SK-N-SH (cell line): ENCODE data around the gene RHBDL2. TPM values are rescaled to one million over a fixed set of nuclear protein-coding genes. Genes with fewer than 3 reads are reported as not detected.
A peak's percentile ranks its signal among the peaks of the same experiment; 100 is the strongest.

Source experiments
- CTCF ChIA-PET: fragments of 300-600, 350-600 bp; formaldehyde crosslinking; extraction: SDS; loops from one replicate; lab custom pipeline; 2021; lab: Yijun Ruan, JAX
- POLR2A ChIA-PET: fragments of 350-600 bp; sonication (Branson Sonifier 250); formaldehyde crosslinking; extraction: SDS; loops from one replicate; lab custom pipeline; 2020; ENCODE audit warnings: antibody characterized with exemption, inconsistent platforms; lab: Yijun Ruan, JAX
- DNase-seq: peaks from one replicate; pipeline ENCODE4 v3.0.0; 2012
- H2AFZ ChIP-seq: fragments of 200-600 bp; sonication (generic); 2 replicates; pipeline ENCODE4 v1.8.1; 2016; ENCODE audit warnings: antibody characterized with exemption, mild to moderate bottlenecking, low read depth
- H3F3A ChIP-seq: fragments of 200-600 bp; sonication (generic); replicated peaks from 2 replicates; pipeline ENCODE3; 2016; ENCODE audit warnings: antibody characterized with exemption, mild to moderate bottlenecking; ENCODE audit not compliant: insufficient read depth
- H3K27ac ChIP-seq, 2 experiments: fragments of 200-500 bp in 1 of 2; fragments of 200-600 bp in 1 of 2; sonication (Bioruptor generic) in 1 of 2; sonication (generic), shearing (Covaris generic) in 1 of 2; 2 replicates each; pipeline versions ENCODE4 v1.5.1 to v1.6.1; 2014 to 2016; ENCODE audit warnings: low read depth in 2 of 2, inconsistent platforms in 1 of 2, low read length in 1 of 2, mild to moderate bottlenecking in 1 of 2, mixed read lengths in 1 of 2
- H3K27me3 ChIP-seq: fragments of 200-600 bp; sonication (generic), shearing (Covaris generic); 2 replicates; pipeline ENCODE4 v1.6.1; 2016; ENCODE audit warnings: mixed run types; ENCODE audit not compliant: insufficient read depth
- H3K36me3 ChIP-seq, 2 experiments: fragments of 200-500 bp in 1 of 2; fragments of 200-600 bp in 1 of 2; sonication (Bioruptor generic) in 1 of 2; sonication (generic) in 1 of 2; replicated peaks in 1 of 2; 2 replicates each; pipeline versions ENCODE3 to v1.5.1; 2014 to 2016; ENCODE audit warnings: low read length in 1 of 2, mild to moderate bottlenecking in 1 of 2; ENCODE audit not compliant: insufficient read depth in 2 of 2, control insufficient read depth in 1 of 2
- H3K4me1 ChIP-seq, 2 experiments: fragments of 200-500 bp in 1 of 2; fragments of 200-600 bp in 1 of 2; sonication (Bioruptor generic) in 1 of 2; sonication (generic), shearing (Covaris generic) in 1 of 2; 2 replicates each; pipeline versions ENCODE4 v1.5.1 to v1.6.1; 2014 to 2016; ENCODE audit warnings: low read depth in 1 of 2, low read length in 1 of 2, mixed run types in 1 of 2; ENCODE audit not compliant: insufficient read depth in 2 of 2, control insufficient read depth in 1 of 2
- H3K4me2 ChIP-seq: fragments of 200-600 bp; sonication (generic), shearing (Covaris generic); 2 replicates; pipeline ENCODE4 v1.6.1; 2017; ENCODE audit warnings: mixed run types
- H3K4me3 ChIP-seq, 2 experiments: fragments of 200-500 bp in 1 of 2; fragments of 200-600 bp in 1 of 2; sonication (Bioruptor generic) in 1 of 2; sonication (generic), shearing (Covaris generic) in 1 of 2; 2 replicates each; pipeline versions ENCODE4 v1.5.1 to v1.8.1; 2014 to 2016; ENCODE audit warnings: low read depth in 2 of 2, inconsistent platforms in 1 of 2, low read length in 1 of 2, mild to moderate bottlenecking in 1 of 2, mixed read lengths in 1 of 2, moderate library complexity in 1 of 2
- H3K79me2 ChIP-seq: fragments of 200-600 bp; sonication (generic); 2 replicates; pipeline ENCODE4 v1.8.1; 2017; ENCODE audit warnings: mild to moderate bottlenecking; ENCODE audit not compliant: insufficient read depth
- H3K9ac ChIP-seq: fragments of 200-600 bp; sonication (generic); 2 replicates; pipeline ENCODE4 v1.6.1; 2017; ENCODE audit warnings: mixed run types
- H3K9me2 ChIP-seq: fragments of 200-600 bp; sonication (generic); 2 replicates; pipeline ENCODE4 v1.6.1; 2017; ENCODE audit warnings: mixed run types
- H3K9me3 ChIP-seq: fragments of 200-600 bp; sonication (generic); 2 replicates; pipeline ENCODE4 v1.6.1; 2017; ENCODE audit warnings: mixed run types, mild to moderate bottlenecking, moderate library complexity
- H4K20me1 ChIP-seq: fragments of 200-600 bp; sonication (generic); 2 replicates; pipeline ENCODE4 v1.6.1; 2017; ENCODE audit warnings: mild to moderate bottlenecking, mixed run types; ENCODE audit not compliant: insufficient read depth
- ELF1 ChIP-seq: IDR thresholded peaks from 2 replicates; pipeline ENCODE4 v1.4.0; 2012
- EP300 ChIP-seq, 2 experiments: IDR thresholded peaks; 2 replicates each; pipeline versions ENCODE4 v1.4.0 to v1.6.1; 2012; ENCODE audit warnings: borderline replicate concordance in 1 of 2, low read depth in 1 of 2, low read length in 1 of 2
- FOSL2 ChIP-seq: IDR thresholded peaks from 2 replicates; pipeline ENCODE4 v1.4.0; 2012; ENCODE audit warnings: low read depth, mild to moderate bottlenecking, moderate library complexity, borderline replicate concordance
- GABPA ChIP-seq: IDR thresholded peaks from 2 replicates; pipeline ENCODE4 v1.4.0; 2012; ENCODE audit warnings: low read depth, mild to moderate bottlenecking
- JUND ChIP-seq: IDR thresholded peaks from 2 replicates; pipeline ENCODE4 v1.4.0; 2012
- NRF1 ChIP-seq: IDR thresholded peaks from 2 replicates; pipeline ENCODE4 v1.6.1; 2012; ENCODE audit warnings: low read depth, mild to moderate bottlenecking, low read length
- RCOR1 ChIP-seq: fragments of 150-350 bp; IDR thresholded peaks from 2 replicates; pipeline ENCODE4 v1.6.1; 2017; ENCODE audit warnings: antibody characterized with exemption, low read length
- RFX5 ChIP-seq: IDR thresholded peaks from 2 replicates; pipeline ENCODE4 v1.6.1; 2012; ENCODE audit warnings: mild to moderate bottlenecking, improper control_type of control experiment, low read length
- RXRA ChIP-seq: IDR thresholded peaks from 2 replicates; pipeline ENCODE4 v1.4.0; 2012; ENCODE audit warnings: low read depth, mild to moderate bottlenecking, borderline replicate concordance
- SMC3 ChIP-seq: IDR thresholded peaks from 2 replicates; pipeline ENCODE4 v1.6.1; 2012; ENCODE audit warnings: low read depth, low read length, improper control_type of control experiment
- TCF12 ChIP-seq: IDR thresholded peaks from 2 replicates; pipeline ENCODE4 v1.4.0; 2012
- TEAD4 ChIP-seq: IDR thresholded peaks from 2 replicates; pipeline ENCODE4 v1.4.0; 2012; ENCODE audit warnings: mild to moderate bottlenecking, borderline replicate concordance; ENCODE audit not compliant: insufficient read depth
- WGBS: methylation state at CpG from one replicate; pipeline ENCODE4 v1.1.6; 2017; ENCODE audit warnings: low lambda C conversion rate; 5-methylcytosine and 5-hydroxymethylcytosine counted together
- polyA plus RNA-seq, 3 experiments: library from polyadenylated mRNA; depleted of rRNA; stranded (reverse); fragments of >200 nt; gene quantifications; 2 replicates each; pipeline ENCODE4 v1.2.3, GENCODE V29; 2012
- TF ChIP-seq, protein P1 (sequence below): IDR thresholded peaks from 2 replicates; pipeline ENCODE4 v1.6.1; 2012; ENCODE audit warnings: mild to moderate bottlenecking, low read depth, low read length, moderate library complexity
- TF ChIP-seq, protein P2 (sequence below): IDR thresholded peaks from 2 replicates; pipeline ENCODE4 v1.4.0; 2012; ENCODE audit warnings: low read depth
- TF ChIP-seq, protein P3 (sequence below): fragments of 150-350 bp; IDR thresholded peaks from 2 replicates; pipeline ENCODE4 v1.6.1; 2017; ENCODE audit warnings: antibody characterized with exemption, low read length, low read depth, borderline replicate concordance
- TF ChIP-seq, protein P4 (sequence below): IDR thresholded peaks from 2 replicates; pipeline ENCODE4 v1.4.0; 2012; ENCODE audit warnings: low read depth, borderline replicate concordance

Gene RHBDL2
- polyA plus RNA-seq, 1 of the 3 experiments (the other 2 are of a cell fraction) = 0.07 TPM

DNA sequence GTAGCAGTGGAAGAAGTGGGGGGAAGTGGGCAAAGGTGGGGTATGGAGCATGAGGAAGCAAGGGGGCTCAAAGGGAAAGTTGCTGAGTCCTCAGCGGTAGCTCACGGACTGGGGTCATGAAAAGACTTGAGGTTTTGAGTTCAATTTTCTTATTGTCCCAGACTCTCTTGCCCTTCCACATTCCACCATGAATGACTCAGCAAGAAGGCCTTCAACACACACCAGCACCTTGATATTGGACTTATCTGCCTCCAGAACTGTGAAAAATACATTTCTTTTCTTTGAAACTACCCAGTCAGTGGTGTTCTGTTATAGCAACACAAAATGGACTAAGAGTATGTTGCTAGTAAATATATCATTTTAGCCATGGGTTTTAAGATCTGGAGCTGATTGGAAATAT, 17.3 kb upstream of the RHBDL2 start:
- CTCF ChIA-PET = no interaction called here
- TF ChIP-seq RFX5 (no peak), TEAD4 (no peak), SMC3 (no peak), RXRA (no peak), GABPA (no peak), JUND (peak; percentile 25; the same call in 1 of the 2 replicates), TCF12 (no peak), FOSL2 (peak; percentile 14; the same call in 1 of the 2 replicates), RCOR1 (no peak)
- TF ChIP-seq, protein P1, sequence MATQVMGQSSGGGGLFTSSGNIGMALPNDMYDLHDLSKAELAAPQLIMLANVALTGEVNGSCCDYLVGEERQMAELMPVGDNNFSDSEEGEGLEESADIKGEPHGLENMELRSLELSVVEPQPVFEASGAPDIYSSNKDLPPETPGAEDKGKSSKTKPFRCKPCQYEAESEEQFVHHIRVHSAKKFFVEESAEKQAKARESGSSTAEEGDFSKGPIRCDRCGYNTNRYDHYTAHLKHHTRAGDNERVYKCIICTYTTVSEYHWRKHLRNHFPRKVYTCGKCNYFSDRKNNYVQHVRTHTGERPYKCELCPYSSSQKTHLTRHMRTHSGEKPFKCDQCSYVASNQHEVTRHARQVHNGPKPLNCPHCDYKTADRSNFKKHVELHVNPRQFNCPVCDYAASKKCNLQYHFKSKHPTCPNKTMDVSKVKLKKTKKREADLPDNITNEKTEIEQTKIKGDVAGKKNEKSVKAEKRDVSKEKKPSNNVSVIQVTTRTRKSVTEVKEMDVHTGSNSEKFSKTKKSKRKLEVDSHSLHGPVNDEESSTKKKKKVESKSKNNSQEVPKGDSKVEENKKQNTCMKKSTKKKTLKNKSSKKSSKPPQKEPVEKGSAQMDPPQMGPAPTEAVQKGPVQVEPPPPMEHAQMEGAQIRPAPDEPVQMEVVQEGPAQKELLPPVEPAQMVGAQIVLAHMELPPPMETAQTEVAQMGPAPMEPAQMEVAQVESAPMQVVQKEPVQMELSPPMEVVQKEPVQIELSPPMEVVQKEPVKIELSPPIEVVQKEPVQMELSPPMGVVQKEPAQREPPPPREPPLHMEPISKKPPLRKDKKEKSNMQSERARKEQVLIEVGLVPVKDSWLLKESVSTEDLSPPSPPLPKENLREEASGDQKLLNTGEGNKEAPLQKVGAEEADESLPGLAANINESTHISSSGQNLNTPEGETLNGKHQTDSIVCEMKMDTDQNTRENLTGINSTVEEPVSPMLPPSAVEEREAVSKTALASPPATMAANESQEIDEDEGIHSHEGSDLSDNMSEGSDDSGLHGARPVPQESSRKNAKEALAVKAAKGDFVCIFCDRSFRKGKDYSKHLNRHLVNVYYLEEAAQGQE = no peak
- TF ChIP-seq, protein P2, sequence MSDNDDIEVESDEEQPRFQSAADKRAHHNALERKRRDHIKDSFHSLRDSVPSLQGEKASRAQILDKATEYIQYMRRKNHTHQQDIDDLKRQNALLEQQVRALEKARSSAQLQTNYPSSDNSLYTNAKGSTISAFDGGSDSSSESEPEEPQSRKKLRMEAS = no peak
- TF ChIP-seq, all 33 proteins: peak for 2
- H3K4me3 ChIP-seq = no peak overlapping the region
- no peak for DNase-seq
- no peaks in the 10 kb centered on the region for H3F3A ChIP-seq
- no peaks in the 10 kb centered on the region for H3K27me3 ChIP-seq
- no peaks in the 10 kb centered on the region for H3K36me3 ChIP-seq
- no peaks in the 10 kb centered on the region for H3K79me2 ChIP-seq
- H3K27ac ChIP-seq = no peak overlapping the region
- H3K9ac ChIP-seq = no peak overlapping the region
- WGBS = 100% methylated on average over 2 of the region's 2 CpGs
- H3K4me1 ChIP-seq = no peaks in the 10 kb centered on the region
- no peaks in the 10 kb centered on the region for H4K20me1 ChIP-seq
- H3K4me2 ChIP-seq = no peak overlapping the region
- H3K9me2 ChIP-seq = no peaks in the 10 kb centered on the region
- no peaks in the 10 kb centered on the region for H3K9me3 ChIP-seq
- POLR2A ChIA-PET = no interaction called here
- no peak overlapping the region for H2AFZ ChIP-seq

DNA sequence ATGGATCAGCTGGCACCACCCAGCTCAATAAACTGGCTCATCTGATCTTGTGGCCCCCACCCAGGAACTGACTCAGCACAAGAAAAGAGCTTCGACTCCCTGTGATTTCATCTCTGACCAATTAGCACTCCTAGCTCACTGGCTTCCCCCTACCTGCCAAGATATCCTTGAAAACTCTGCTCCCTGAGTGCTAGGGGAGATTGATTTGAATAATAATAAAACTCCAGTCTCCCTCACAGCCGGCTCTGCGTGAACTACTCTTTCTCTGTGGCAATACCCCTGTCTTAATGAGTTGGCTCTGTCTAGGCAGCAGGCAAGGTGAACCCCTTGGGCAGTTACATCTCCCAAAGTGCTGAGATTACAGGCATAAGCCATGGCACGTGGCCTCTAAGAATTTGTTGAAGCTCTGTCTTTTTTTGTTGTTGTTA, 11.8 kb upstream of the RHBDL2 start:
- no peak overlapping the region for H3K27ac ChIP-seq
- no peaks in the 10 kb centered on the region for H3F3A ChIP-seq
- H2AFZ ChIP-seq = no peak overlapping the region
- H3K36me3 ChIP-seq = no peaks in the 10 kb centered on the region
- H3K4me1 ChIP-seq = no peaks in the 10 kb centered on the region
- H4K20me1 ChIP-seq = no peaks in the 10 kb centered on the region
- no peaks in the 10 kb centered on the region for H3K79me2 ChIP-seq
- CTCF ChIA-PET = interaction anchor here (0.9 kb wide), 1 partner anchor 231 kb away, joined by 3 read pairs; no protein-coding TSS in a partner anchor
- no peaks in the 10 kb centered on the region for H3K9me2 ChIP-seq
- DNase-seq = no peak
- no peak overlapping the region for H3K4me2 ChIP-seq
- no peak overlapping the region for H3K9ac ChIP-seq
- no peak overlapping the region for H3K4me3 ChIP-seq
- POLR2A ChIA-PET = no interaction called here
- no peaks in the 10 kb centered on the region for H3K9me3 ChIP-seq
- 32% methylated on average over 4 of the region's 4 CpGs for WGBS
- no peak for TF ChIP-seq SMC3
- no peak for TF ChIP-seq TEAD4
- TF ChIP-seq EP300 (IDR thresholded peaks at IDR 0.05; ENCODE audit: borderline replicate concordance in 1 of 2, low read depth in 1 of 2, low read length in 1 of 2) = no peak
- TF ChIP-seq, protein P3, sequence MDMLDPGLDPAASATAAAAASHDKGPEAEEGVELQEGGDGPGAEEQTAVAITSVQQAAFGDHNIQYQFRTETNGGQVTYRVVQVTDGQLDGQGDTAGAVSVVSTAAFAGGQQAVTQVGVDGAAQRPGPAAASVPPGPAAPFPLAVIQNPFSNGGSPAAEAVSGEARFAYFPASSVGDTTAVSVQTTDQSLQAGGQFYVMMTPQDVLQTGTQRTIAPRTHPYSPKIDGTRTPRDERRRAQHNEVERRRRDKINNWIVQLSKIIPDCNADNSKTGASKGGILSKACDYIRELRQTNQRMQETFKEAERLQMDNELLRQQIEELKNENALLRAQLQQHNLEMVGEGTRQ = no peak
- TF ChIP-seq, protein P4, sequence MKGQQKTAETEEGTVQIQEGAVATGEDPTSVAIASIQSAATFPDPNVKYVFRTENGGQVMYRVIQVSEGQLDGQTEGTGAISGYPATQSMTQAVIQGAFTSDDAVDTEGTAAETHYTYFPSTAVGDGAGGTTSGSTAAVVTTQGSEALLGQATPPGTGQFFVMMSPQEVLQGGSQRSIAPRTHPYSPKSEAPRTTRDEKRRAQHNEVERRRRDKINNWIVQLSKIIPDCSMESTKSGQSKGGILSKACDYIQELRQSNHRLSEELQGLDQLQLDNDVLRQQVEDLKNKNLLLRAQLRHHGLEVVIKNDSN = no peak
- TF ChIP-seq GABPA = no peak
- TF ChIP-seq ELF1 = no peak
- TF ChIP-seq, protein P1 = no peak
- TF ChIP-seq TCF12 = no peak
- no peak for TF ChIP-seq NRF1
- no peaks in the 10 kb centered on the region for H3K27me3 ChIP-seq
